ENCODE data around the gene CNIH3. TPM values are rescaled to one million over a fixed set of nuclear protein-coding genes. Genes with fewer than 3 reads are reported as not detected.

The CNIH3 gene
- total RNA-seq, 1 experiment from 2014 or later: 1.8 TPM

DNA sequence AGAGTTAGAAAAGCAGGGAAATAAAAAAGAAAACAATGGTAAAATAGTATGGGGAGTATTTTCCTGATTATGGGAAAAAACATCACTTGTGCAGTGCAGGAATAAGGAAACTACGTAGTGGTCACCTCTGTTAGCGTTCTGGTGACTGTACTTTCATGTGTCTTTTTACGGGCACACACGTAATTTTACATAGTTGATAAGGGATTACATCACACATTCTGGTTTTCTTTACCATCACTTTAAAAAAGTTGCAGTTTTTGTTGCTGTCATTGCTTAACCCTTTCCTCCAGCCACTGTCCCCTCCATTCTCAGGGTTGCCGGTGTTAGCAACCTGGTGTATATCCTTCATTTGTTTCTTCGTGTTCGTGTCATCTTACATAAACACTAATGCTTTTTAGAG lies 35.1 kb downstream of the CNIH3 start:
- ChIA-PET POLR2A (no interaction called here), RAD21 (ENCODE audit: low non-redundant PET in 1 of 2, low total read pairs in 2 of 2, uncharacterized antibody in 2 of 2, unreplicated experiment in 2 of 2) (no interaction called here)
- intact Hi-C loops (cut with micrococcal nuclease): no loop called here

More for the DNA sequence above, 35.1 kb downstream of the CNIH3 start:
- H2AFZ ChIP-seq (ENCODE audit: low read depth, low read length, poor library complexity, severe bottlenecking): no peak overlapping the region
- H4K20me1 ChIP-seq (ENCODE audit: insufficient read depth): no peaks in the 10 kb centered on the region
- no peak for ATAC-seq
- no TSS peak for BruUV-seq (replicated peaks)
- CTCF ChIA-PET: no interaction called here
- H3K36me3 ChIP-seq (ENCODE audit: control insufficient read depth in 1 of 2, insufficient read depth in 2 of 2, low read length in 2 of 2): no peaks in the 10 kb centered on the region
- no peaks in the 10 kb centered on the region for H3K27me3 ChIP-seq (ENCODE audit: insufficient read depth, low read length)
- H3K4me3 ChIP-seq (replicated peaks in 1 of 2; ENCODE audit: low read depth in 1 of 2, low read length in 2 of 2): no peak overlapping the region
- TF ChIP-seq CBX3 (IDR thresholded peaks at IDR 0.05; ENCODE audit: low read depth): no peak
- no peak for TF ChIP-seq EZH2 (IDR thresholded peaks at IDR 0.05)
- TF ChIP-seq ATF3 (IDR thresholded peaks at IDR 0.05): no peak
- no peak for TF ChIP-seq YY1 (IDR thresholded peaks at IDR 0.05; ENCODE audit: extremely low read depth, insufficient replicate concordance, low read depth, low read length)
- no peak for TF ChIP-seq SP1 (IDR thresholded peaks at IDR 0.05; ENCODE audit: low read depth)
- TF ChIP-seq EGR1 (IDR thresholded peaks at IDR 0.05; ENCODE audit: low read depth): no peak
- no peak for TF ChIP-seq SRF (IDR thresholded peaks at IDR 0.05; ENCODE audit: low read depth)
- TF ChIP-seq POLR2AphosphoS5 (IDR thresholded peaks at IDR 0.05; ENCODE audit: low read depth, low read length): no peak
- TF ChIP-seq SIN3A (IDR thresholded peaks at IDR 0.05; ENCODE audit: low read depth): no peak
- TF ChIP-seq ZBTB33 (IDR thresholded peaks at IDR 0.05; ENCODE audit: extremely low read depth, insufficient replicate concordance, low read length): no peak
- TF ChIP-seq, protein P1, sequence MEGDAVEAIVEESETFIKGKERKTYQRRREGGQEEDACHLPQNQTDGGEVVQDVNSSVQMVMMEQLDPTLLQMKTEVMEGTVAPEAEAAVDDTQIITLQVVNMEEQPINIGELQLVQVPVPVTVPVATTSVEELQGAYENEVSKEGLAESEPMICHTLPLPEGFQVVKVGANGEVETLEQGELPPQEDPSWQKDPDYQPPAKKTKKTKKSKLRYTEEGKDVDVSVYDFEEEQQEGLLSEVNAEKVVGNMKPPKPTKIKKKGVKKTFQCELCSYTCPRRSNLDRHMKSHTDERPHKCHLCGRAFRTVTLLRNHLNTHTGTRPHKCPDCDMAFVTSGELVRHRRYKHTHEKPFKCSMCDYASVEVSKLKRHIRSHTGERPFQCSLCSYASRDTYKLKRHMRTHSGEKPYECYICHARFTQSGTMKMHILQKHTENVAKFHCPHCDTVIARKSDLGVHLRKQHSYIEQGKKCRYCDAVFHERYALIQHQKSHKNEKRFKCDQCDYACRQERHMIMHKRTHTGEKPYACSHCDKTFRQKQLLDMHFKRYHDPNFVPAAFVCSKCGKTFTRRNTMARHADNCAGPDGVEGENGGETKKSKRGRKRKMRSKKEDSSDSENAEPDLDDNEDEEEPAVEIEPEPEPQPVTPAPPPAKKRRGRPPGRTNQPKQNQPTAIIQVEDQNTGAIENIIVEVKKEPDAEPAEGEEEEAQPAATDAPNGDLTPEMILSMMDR (IDR thresholded peaks at IDR 0.05 in 2 of 3, conservative IDR thresholded peaks at IDR 0.05 in 1 of 3; ENCODE audit: borderline replicate concordance in 1 of 3, insufficient read depth in 1 of 3, low read depth in 2 of 3, low read length in 2 of 3): no peak
- TF ChIP-seq FOSL1 (IDR thresholded peaks at IDR 0.05; ENCODE audit: low read depth): no peak
- TF ChIP-seq TCF7L2 (IDR thresholded peaks at IDR 0.05; ENCODE audit: borderline replicate concordance, extremely low read depth, insufficient read depth, insufficient read length): no peak
- H3K9me3 ChIP-seq (ENCODE audit: control insufficient read depth in 1 of 2, insufficient read depth in 1 of 2, low read depth in 1 of 2, low read length in 2 of 2): no peaks in the 10 kb centered on the region
- no peaks in the 10 kb centered on the region for H3K9me2 ChIP-seq (ENCODE audit: insufficient read depth)
- DNase-seq (ENCODE audit: low read depth, low spot score): no peak
- H3K9ac ChIP-seq (ENCODE audit: low read length): no peak overlapping the region
- H3K4me1 ChIP-seq (ENCODE audit: control insufficient read depth in 1 of 2, insufficient read depth in 2 of 2, low read length in 2 of 2): peaks cover 9 to 14% of the 10 kb centered on the region in 2 experiments; a peak in 3 of 4 replicates
- H3K79me2 ChIP-seq (ENCODE audit: insufficient read depth, low read length): no peaks in the 10 kb centered on the region
- no peak overlapping the region for H3K4me2 ChIP-seq (ENCODE audit: low read length)
- no peak overlapping the region for H3K27ac ChIP-seq (ENCODE audit: low read depth, low read length)

Measured in HCT116 (cell line).